Measurements from ENCODE around the gene ACSF2.

DNA sequence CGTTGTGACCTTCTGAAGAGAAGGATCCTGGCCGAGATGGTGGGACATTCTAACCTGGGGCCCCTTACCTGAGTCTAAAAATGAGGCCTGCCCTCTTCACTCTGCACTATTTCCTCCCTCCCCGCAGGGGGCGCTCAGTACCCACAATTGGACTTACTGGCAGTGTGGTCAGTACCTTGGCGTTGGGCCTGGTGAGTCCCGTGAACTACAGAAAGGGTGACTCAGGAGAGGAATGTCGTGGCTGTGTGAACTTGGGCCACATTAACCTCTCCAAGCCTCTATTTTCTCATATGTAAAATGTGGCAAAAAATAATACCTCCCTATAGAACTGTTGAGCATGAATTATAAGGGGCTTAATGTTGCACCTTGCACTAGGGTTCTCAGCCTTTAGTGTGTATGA lies 56.5 kb downstream of the ACSF2 start:
- peak; percentile 87 to 99 (median 95) for TF ChIP-seq CTCF (optimal IDR thresholded peaks at IDR 0.05 in 1 of 3, IDR thresholded peaks at IDR 0.05 in 1 of 3, conservative IDR thresholded peaks at IDR 0.05 in 1 of 3; ENCODE audit: extremely low read depth in 1 of 3, insufficient read depth in 2 of 3, low read length in 3 of 3)
- TF ChIP-seq EZH2 (IDR thresholded peaks at IDR 0.05; ENCODE audit: low read length), result no peak
